Stimulated activated naive CD4-positive, alpha-beta T cell treated with Interleukin-2 at 50 U/mL for 16 hours (primary cell): ENCODE results near the gene PSMB7.

Experiments
- DNase-seq: peaks from one replicate; lab custom pipeline; 2025; lab: John Stamatoyannopoulos, UW

The PSMB7 gene

DNA sequence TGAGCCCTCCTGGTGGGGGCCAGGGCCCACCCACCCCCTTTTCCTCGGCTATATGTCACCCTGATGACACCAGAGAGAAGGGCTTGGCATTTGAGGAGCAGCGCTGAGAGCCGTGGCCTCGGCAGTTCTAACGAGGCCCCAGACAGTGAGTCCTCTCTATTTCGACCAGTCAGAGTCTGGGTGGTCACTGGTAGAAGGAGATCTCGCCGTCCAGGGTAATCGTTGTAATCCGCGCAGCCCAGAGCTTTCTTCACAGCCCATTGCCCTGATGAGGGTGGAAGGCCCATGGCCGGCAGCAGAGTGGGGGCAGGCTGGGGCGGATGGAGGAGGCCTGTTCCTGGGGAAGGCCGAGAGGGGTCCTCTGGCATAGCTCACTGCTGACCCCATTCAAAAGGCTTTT is 70.2 kb downstream of the PSMB7 start:
- no peak for DNase-seq

DNA sequence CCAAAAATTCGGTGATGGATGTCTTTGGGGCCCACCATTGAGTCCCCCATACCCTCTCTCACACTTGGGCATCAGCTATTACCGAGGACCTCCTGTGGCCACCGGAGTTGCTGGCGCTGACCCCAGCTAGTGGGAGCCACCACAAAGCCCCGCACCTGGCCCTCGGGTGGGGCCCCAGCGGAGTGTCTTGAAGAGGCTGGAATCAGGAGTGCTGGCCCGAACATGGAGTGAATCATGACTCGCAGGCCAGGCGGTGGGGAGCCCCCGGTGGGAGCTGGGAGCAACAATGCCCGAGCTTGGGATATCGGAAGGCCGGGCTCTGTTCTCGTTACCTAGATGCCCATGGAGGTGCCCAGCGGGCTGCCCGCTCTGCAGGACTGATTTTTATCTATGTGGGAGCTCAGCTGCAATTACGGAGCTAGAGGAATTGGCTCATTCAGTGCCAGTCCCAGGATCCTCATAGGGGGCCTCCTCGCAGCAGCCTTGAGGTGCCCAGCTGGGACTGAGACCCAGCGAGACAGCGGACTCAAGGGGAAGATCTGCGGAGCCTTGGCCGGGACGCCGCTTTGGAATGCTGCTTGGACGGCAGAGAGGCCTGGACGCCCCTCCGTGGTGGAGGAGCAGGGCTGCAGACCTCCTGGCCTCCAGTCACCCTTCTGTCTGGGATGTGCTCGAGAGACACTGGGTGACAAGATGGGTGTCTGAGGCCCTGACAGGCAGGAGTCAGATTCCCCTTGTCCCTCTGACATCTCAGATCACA is 70.8 kb downstream of the PSMB7 start:
- DNase-seq: no peak

DNA sequence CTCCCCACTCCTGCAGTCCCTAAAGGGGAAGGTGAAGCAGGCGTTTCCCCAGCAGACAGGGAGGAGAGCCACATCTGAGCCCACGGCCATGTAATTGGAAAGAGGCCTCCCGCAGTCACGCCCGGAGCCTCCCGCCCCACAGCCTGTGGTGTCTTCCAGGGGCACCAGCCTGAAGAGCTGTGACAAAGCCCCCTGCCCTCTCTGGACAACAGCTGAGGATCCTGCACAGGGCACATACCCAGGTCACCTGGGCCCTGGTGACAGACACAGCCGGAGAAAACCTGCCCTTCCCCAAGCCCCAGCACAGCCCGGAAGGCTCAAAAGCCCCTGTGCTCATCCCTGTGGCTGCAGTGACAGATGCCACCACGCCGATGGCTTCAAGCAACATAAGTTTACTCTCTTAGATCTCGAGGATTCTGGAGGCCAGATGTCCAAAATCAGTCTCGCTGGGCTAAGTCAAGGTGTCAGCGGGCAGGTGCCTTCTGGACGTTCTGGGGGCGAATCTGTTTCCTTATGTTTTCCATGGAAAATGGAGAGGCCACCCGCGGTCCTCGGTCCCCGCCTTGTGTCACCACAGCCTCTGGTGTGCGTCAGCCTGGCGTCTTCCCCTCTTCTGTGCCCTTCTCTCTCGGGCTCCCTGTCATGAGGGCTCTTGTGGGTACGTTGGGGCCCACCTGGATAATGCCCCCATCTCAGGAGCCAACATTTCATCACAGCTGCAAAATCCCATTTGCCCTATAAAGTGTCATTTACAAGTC is 71.5 kb downstream of the PSMB7 start:
- DNase-seq: no peak

DNA sequence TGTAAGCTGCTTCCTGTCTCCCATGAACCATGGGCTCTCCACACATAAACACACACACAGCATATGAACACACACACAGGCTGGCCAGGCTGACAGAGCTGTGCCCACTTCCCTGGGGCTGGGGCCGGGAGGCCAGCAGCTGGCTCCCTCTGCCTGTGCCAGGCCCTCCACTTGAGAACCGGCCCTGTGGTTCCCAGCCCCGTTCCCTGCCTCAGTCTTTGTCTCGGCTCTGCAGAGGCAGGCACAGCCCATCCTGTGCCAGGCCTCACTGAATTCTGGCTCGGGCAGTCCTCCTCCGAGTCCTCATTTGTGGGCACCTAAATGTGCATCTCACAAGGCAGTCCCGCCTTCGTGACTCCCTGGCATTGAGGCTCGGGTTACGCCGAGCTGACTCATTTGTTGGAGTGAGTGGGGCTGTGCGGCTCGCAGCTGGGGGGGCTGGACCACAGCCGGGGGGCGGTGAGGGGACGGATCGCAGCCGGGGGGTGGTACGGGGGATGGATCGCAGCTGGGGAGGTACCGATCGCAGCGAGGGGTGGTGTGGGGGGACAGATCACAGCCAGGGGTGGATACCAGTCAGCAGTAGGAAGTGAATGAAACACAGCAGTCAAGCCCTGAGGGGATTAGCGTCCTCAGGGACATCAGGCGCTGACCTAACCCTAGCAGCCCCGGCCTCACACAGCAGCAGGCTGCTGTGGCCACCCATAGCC is 72.3 kb downstream of the PSMB7 start:
- DNase-seq: no peak

DNA sequence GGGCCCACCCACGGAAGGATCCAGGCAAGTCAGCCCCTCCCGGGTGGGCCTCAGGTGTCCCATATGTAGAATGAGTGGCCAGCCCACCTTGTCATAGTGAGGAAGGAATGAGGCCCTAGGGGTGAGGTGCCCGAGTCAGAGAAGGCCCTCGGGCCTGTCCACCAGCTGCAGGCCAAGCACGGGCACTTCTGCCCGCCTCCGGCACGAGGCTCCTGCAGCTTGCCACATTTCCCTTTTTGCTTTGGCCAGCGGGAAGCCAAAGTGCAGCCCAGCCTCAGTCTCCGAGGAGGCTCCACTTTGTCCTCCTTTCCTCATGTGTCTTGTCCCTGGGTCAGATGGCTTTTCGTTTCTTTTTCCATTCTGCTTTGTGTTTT is 72.9 kb downstream of the PSMB7 start:
- no peak for DNase-seq

DNA sequence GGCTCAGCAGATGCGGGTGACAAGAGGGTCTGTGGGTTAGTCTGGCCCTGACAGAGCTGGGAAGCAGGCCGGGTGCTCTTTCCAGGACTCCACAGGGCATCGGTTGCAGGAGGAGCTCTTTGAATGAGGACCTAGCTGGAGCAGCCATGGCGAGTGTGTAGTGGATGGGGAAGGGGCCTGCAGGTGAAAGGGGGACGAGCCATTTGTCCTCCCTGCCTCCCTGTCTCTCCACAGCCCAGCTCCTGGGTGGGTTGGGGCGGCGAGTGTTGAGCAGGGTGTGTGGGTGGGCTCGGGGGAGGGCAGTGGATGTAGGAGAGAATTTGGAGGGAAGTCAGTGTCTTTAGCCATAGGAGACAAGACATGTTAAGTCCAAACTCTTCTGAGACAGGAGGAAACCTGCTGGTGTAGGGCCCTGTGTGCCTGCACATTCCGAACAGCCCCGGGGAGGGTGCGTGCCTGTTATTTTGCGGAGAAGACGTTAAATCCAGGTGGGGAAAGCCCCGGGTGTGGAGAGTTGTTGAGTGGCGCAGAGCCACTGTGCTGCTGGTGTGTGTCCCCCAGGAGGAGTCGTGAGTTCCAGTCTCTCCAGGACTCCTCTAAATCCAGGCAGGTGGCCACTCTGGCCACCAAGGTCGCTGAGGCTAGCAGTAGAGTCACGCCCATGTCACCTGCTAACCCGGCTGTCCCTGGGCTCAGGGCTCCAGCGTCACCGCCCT is 73.6 kb downstream of the PSMB7 start:
- no peak for DNase-seq

DNA sequence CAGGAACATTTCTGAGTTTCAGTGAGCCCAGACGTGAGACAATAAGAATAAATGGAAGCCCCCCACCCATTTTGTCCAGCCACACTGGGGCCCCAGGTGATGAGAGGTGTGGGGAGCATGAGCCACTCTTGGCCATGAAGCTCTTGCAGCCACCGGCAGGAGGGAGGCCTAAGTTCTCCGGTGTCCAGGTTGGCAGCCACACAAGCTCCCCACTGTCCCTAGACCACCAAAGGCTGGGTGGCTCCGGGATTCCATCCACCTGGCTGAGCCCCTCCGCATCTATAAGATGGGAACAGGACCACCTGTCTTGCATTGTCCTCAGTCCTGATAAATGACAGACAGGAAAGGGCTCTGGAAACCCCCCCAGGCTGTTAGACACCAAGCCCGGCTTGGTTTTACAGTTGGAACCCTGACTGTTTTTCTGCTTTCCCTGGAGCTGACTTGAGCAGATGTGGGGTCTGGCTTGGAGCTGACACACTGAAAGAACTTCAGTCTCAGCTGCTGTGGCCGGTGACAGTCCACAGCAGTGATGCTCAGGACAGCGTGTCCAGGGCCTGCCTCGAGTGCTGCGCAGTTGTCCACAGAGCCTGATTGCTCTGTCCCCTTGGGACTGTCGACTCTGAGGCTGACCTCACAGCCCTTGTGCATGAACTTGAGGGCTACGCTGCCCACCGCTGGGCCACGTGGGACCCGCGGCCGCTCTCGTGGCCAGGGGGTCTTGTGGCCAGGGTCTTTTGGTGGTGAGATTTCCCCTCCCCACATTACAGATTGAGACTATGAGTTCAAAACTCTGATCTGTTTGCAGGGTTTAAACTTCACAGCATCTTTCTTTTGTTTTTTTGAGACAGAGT is 74.8 kb downstream of the PSMB7 start:
- DNase-seq: no peak

DNA sequence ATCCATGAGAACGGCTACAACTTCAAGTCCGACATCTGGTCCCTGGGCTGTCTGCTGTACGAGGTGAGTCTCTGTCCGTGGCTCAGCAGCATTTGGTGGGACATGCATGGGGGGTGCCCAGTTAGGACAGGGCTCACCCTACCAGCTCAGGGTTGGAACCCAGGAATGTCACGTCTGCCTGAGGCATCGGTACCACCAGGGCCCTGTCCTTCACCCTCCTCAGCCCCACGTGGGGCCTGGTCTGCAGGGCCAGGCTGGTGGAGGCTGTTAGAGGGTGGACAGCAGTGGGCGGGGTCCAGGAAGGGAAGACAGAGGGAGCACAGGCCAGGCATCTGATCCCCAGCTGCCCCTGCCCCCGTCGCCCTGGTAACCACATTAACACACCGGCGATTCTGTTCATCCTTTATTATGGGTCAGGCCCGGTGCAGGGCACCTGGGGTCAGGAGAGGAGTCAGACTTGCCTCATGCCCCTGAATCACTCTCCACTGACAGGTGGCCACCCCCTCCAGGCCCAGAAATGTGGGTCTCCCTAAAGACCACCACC is 75.6 kb downstream of the PSMB7 start:
- no peak for DNase-seq

DNA sequence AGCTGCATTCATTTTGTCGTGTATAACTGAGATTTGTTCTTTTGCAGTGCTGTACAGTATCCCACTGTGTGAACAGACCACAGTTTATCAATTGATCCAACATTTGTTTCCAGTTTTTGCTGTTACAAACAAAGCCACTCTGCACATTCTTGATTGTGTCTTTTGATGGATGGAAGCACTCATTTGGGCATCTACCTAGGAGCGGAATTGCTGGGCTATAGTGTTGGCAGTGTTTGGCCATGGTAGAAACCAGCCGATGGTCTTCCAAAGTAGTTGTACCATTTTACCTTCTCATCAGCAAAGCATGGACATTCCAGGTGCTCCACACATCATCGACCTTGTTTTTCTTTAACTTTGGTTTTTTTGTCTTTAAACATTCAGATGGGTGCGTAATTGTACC is 77.7 kb downstream of the PSMB7 start:
- no peak for DNase-seq

DNA sequence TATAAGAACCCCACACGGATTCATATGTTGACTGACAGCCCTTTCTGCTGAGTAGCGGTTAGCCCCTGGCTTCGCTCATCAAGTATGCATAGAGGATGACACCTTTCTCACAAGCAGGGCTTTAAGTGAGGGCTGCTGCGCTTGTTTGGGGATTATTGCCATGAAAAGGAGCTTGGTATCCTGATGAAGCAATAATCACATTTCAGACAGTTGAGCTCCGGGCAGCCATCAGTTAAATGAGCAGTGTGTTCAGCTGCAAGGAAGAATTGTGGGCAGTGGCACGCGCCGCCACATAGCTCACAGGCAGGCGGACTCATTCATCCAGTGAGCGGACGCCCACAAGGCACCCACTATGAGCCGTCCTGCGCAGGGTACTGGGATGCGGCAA is 79.9 kb downstream of the PSMB7 start:
- DNase-seq: no peak

DNA sequence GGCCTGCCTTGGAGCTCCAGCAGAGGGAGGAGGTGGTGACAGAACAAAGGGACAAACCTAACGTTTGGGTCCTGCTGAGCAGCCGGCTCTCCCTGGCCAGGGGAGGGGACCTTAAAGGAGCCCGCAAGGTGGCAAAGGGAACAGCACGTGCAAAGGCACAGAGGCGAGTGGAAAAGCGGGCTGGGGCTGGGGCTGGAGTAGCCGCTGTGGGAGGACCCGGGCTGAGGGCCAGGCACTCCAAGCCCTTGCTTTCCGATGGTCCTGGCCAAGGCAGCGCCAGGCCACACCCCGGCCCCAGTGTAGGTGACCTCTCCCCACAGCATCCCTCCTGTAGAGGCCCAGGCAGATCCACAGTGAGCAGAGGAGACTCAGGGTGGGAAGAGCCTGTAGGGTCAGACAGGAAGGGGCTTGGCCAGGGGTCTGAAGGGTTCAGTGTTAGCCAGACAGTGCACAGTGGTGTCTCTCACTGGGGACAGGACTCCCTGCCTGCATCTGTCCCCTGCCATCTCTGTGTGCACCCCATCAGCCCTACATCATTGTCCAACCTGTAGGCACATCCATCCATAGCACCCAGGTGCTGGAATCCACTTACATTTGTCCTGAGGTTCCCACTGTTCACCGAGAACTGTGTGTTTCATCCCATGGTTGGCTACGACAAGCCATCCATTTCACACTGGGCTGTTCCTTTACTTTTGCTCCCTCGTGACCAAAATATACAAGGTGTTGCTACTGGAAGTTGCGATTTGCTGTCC is 80.5 kb downstream of the PSMB7 start:
- no peak for DNase-seq

DNA sequence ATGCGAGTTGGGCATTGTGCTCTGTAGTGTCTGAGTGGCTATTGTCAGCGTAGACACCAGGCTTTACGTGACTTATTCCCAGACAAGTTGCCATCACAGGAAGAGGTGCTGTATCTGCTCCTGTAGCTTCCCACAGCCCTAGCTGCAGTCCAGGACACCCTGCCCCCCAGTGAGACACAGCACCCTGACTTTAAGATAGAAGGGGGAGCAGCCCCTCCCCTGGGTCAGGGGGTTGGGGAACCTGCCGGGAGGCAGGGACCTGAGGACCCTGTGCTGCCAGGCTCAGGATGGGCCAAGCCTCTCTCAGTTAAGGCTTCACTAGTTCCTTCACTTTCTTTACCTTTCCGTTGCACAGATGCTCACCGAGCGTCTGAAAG is 82.1 kb downstream of the PSMB7 start:
- DNase-seq: no peak

DNA sequence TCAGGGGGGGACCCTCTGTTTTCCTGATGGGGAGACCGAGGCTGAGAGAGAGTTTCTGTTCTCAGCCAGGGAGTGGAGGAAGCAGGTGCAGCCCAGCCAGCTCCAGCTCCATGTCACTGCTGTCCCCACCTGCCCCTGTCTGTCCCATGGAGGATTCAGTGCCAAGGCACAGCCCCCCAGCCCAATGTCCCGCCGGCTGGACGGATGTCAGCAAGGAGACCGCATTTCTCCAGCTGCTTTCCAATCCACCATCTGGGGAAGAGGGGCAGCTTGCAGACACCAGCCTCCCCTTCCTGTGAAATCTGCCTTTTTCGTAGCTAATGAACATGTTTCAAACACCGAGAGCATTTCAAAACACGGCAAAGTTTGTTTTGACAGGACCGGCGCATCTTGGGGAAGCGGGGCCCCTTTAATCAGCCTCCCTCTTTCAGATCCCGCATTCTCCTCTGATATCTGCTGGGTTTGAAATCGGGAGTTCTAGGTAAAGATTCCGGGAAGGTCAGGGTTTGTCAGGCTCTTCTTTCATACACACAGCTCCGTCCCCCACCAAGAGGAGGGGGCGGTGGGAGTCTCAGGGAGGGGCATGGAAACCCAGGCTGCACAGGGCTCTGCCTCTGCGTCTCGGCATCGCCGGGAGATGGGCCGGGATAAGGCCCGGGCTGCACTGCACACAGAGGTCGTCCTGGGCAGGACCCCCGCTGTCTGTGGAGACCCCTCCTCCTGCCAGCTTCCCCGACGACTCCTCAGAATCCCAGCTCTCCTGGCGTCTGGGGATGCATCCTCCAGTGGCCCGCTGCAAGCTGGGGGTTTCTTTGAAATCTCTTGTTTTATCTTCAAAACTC is 82.7 kb downstream of the PSMB7 start:
- DNase-seq: no peak

DNA sequence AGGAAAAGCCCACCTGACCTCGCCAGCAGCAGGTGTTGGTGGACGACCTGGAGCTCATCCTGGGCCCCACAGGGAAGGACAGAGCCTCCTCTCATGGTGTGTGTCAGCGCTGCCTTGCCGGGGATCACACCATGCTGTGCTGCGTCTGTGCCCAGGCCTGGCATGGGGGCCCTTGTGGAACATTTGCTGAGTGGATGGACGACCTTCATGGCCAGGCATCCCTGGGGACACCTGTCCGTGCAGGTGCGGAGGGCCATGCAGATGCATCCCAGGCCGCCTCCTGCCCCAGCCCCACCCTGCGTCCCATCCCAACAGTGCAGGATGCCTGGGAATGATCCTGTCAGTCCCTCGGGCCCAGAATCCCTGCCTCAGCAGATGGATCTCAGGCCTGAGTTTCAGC is 83.7 kb downstream of the PSMB7 start:
- DNase-seq: no peak

DNA sequence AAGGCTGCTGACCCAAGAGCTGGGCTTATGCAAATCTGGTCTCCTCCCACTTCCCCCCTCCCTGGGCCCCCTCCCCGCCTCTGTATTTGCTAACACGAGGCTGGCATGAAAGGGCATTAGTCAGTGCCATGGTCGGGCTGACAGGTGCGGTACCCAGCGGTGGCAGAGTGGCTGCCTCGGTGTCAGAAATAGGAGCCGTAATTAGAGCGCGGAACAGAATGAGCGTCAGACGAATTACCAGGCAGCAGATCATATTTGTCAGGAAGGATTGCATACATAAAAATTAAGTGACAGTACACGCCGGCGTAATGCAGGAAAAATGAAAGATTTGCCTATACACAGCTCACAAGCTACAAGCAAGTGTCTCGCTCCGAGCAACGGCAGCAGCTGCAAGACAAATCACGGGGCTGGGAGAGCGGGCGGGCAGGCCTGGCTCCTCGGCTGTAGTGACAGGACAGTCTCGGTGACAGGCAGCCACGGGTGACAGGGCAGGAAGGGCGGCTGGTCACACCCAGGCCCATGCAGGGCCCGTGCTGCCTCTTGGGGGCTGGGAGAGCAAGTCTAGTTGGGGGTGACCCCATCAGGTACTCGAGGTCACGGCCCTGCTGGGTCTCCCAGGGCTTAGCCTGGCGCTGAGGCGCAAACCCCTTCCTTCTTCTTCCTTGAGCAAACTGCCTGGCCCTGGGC is 85.1 kb downstream of the PSMB7 start:
- DNase-seq: no peak

DNA sequence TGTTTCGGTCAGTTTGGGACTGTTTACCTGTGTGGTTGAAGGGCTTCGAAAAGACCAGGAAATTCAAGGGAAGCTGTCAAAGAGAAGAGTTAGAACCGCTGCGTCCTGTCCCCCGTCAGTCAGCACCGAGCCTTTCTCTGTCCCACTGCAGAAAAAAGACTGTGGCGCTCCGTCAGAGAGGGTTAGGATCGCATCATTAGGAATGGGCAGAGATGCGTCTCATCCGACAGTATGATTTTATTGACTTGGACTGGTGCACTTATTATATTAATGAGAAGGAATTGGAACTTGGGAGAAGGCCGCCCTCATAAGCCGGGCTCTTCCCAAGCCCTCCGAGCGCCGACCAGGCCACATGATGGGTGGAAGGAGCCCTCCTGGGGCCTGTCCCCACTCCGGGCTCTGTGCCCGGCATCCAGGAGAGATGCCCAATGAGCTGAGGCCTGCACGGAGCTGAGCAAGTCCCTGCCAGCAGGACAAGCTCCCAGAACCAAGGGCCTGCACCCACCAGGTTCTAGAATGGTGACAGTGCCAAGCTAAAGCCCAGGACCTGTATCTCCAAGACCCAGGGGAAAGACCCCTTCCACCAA is 85.9 kb downstream of the PSMB7 start:
- DNase-seq: no peak

DNA sequence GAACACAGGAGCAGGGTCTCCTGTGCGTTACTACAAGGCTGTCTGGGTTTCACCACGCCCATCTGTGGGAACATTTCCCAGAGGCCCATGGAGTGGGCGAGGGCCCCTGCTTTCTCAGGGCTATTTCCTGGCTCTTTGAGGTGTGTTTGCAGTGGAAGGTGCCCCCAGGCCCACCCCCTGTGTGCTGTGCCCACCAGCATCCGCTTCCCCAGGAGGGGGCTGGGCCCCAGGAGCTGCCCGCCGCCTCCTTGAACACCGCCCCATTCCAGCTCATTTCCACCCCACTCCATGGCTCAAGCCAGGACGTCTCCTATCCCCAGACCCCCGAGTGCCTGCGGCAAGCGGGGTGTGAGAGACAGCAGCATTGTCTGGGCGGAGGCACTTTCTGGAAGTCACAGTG is 87.0 kb downstream of the PSMB7 start:
- DNase-seq: no peak

DNA sequence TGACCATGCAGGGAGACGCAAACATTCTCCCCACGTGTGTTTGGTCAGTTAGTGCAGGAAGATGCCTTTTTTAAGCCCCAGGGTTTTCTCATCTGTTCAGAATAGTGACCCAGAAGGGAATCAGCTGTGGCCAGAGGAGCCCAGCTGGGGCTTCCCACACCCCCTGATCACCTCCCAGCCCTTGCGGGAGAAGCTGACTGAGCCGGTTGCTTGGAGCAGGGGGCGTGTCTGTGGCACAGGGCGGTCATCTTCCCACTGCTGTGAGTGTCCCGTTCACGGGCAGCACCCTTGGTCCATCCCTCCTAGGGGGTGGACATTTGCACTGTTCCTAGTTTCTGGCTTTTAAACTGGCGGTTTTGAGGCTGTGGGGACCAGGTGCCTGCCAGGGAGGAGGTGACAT is 87.8 kb downstream of the PSMB7 start:
- no peak for DNase-seq

DNA sequence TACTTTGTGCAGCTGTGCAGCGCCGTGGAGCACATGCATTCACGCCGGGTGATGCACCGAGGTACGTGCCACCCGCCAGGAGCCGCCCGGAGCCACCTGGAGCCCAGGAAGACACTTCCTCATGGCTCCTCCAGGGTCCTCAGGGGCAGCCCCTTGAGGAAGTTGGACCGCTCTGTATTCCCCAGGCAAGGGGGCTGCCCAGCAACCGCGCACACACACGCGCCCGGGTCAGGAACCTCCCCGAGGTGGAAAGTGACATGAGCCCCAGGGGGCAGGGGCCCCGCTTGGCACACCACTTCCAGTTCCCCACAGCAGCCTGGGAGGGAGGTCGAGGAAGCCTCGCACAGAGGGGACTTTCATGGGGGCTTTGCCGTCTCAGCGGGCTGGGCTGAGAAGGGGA is 88.9 kb downstream of the PSMB7 start:
- no peak for DNase-seq
